Ramos (cell line): ENCODE results near the gene NDUFB8.

ENCODE experiments used
- in situ Hi-C: fragments of 300-500 bp; cut with MboI; formaldehyde crosslinking; loops from one replicate; pipeline ENCODE4 v1.14.3; 2022; ENCODE audit warnings: low sequenced_read_pairs; ENCODE audit not compliant: unreplicated experiment

The NDUFB8 gene

GRCh38 chr10:100508691-100509150 is 20.9 kb downstream of the NDUFB8 start:
- in situ Hi-C loops, result no loop called here

DNA sequence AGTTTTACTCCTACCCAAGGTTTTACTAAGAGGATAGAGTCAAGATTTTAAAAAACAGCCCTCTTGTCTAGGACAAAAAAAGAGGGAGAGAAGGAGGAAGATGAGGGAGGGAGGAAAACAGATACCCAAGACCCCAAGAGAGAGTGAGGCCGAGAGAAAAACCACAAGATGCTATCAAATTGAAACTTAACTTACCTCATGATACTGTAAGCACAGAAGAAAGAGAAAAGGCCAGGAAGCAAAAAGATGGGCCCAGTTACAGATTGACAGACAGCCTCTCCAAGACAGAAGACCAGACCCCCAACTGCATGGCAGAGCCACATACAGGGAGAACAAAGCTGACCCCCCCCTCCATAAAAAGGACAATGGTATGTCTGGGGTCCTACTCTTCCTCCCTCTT is 21.4 kb downstream of the NDUFB8 start:
- in situ Hi-C loops, result no loop called here

DNA sequence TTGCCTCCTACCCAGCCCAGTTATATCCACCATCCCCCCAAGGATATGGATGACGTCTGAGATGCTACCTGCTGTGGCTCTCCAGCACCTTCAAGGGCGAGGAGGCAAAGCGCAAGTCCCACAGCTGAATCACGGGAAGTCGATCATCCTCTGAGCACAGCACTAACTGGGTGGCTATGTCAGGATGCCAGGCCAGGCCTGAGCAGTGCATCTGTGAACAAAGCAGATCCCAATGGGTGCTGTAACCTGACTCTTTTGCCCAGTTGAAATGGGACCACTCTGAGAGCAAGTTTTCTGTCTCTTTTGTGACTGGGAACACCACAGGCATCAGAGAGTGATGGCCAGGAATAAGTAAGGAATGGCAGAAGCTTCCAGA is 22.3 kb downstream of the NDUFB8 start:
- in situ Hi-C loops, result no loop called here

- in situ Hi-C loops, result no loop called here
Observed at GRCh38 chr10:100506596-100507356, 22.9 kb downstream of the NDUFB8 start.

GRCh38 chr10:100505164-100505563 is 24.5 kb downstream of the NDUFB8 start:
- in situ Hi-C loops, result no loop called here

- in situ Hi-C loops, result no loop called here
Observed at GRCh38 chr10:100504096-100504495, 25.6 kb downstream of the NDUFB8 start.

- in situ Hi-C loops, result no loop called here
Observed at GRCh38 chr10:100502926-100503494, 26.7 kb downstream of the NDUFB8 start.

GRCh38 chr10:100501423-100501822 is 28.2 kb downstream of the NDUFB8 start:
- in situ Hi-C loops, result no loop called here

- in situ Hi-C loops, result no loop called here
Observed at GRCh38 chr10:100498059-100498458, 31.6 kb downstream of the NDUFB8 start.

DNA sequence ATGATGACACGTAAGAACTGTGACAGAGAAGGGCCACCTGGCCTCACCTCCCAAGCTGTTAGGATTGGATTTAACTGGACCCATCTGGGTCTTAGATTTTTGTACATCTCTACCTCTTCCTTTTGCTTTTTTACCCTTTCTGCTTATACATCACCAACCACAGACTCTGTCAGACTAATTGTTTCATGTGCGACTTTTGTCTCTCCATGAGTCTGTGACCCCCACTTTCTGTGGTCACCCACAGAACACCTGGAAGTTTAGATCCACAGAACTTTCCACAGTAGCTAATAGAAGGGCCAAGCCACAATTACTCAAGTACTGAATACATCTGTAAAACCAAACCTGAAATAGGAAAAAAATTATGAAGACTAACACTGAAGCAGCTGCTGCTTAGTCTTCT is 33.1 kb downstream of the NDUFB8 start:
- in situ Hi-C loops, result no loop called here

DNA sequence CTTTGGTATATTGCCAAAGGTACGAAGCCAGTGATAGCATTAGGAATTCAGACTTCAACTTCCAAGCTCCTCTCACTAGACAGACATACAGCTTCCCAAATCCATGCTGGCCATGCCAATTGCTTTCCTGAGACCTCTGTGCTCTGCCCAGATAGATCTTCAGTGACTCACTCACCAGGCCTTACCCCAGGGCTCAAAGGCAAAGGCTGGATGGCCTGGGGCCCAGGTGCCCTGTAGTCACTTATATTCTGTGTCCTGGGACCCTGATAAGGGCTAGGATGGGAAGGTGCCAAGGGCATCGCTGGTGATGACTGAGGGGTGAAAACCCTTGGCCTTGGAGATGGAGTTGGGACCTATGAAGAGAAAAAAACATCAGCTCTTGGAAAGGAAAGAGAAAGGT is 39.1 kb downstream of the NDUFB8 start:
- in situ Hi-C loops, result no loop called here

GRCh38 chr10:100489396-100489795 is 40.3 kb downstream of the NDUFB8 start:
- in situ Hi-C loops, result no loop called here

- in situ Hi-C loops, result no loop called here
Observed at GRCh38 chr10:100487529-100487928, 42.1 kb downstream of the NDUFB8 start.

DNA sequence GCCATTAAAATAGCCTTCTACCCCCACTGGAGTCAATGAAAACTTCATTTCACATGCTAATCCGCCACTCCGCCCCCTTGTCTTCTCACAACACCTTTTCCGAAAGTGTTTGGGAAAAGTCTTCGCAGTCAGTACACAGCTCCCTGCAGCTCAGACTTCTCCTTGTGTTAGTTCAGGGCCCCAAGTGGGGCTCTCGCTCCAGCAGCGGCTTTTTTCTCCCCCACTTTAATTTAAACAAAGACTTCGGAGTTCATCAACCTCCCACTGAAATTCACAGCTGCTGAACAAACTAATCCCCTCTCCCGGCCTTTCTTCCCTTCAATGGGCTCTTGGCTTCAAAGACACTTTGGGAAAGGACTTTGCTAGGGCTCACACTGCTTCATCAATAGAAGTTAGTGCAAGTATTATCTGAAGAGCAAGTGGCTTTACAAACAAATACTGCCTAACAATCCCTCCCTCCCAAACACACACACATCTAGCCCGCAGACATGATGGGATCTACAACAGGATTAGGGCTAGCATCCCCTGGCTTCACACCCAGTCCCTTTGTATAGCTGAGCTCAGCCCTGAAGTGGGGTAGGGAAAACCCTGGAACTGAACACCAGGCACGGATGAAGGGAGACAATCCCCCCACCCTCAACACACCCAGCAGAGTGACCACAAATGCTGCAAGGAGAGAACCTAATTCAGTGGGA is 43.7 kb downstream of the NDUFB8 start:
- in situ Hi-C loops, result no loop called here

- in situ Hi-C loops, result no loop called here
Observed at GRCh38 chr10:100485366-100485765, 44.3 kb downstream of the NDUFB8 start.

DNA sequence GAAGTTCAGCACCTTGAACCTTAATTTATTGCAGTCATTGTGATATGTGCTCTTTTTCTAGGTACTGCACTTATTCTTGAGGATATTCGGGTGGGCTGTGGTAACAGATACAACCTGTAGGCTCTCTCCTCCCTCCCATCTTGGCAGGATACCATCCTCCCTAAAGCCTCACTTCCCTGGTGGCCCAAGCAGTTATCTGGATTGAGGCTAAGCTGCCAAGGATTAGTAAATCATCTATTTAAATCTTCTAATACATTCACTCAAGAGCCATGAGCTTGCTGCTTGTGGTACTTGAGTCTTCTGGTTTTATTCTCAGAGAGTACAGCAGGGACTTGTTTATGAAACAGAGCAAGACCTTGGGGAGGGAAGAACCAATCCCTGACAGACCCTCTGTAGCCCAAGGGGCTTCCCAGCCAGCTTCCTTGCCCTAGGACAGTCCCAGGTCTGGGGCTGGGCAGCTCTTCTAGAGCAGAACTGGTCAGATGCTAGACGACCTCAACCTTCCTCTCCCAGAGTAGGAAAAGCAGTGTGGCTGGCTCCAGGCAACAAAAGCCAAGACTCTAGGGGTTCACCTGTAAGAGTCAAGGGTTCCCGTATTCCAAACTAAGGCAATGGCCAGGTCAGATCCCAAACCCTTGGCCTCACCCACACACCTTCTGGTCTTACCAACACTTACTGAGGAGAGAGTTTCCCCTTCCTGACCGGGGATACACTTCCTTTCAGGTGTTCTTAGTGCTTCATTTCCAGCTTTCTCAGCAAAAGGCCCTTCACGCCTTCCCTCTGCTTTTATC is 45.6 kb downstream of the NDUFB8 start:
- in situ Hi-C loops, result no loop called here

- in situ Hi-C loops, result no loop called here
Observed at GRCh38 chr10:100482834-100483185, 46.9 kb downstream of the NDUFB8 start.

DNA sequence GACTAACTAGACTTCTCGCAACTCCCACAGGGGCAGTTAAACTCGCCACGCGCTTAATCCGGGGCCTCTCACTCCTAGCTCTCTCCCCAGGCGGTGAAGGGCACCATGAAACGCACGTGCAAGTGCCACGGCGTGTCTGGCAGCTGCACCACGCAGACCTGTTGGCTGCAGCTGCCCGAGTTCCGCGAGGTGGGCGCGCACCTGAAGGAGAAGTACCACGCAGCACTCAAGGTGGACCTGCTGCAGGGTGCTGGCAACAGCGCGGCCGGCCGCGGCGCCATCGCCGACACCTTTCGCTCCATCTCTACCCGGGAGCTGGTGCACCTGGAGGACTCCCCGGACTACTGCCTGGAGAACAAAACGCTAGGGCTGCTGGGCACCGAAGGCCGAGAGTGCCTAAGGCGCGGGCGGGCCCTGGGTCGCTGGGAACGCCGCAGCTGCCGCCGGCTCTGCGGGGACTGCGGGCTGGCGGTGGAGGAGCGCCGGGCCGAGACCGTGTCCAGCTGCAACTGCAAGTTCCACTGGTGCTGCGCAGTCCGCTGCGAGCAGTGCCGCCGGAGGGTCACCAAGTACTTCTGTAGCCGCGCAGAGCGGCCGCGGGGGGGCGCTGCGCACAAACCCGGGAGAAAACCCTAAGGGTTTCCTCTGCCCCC is 47.4 kb downstream of the NDUFB8 start:
- in situ Hi-C loops, result no loop called here

- in situ Hi-C loops, result no loop called here
Observed at GRCh38 chr10:100481462-100482081, 48.1 kb downstream of the NDUFB8 start.

DNA sequence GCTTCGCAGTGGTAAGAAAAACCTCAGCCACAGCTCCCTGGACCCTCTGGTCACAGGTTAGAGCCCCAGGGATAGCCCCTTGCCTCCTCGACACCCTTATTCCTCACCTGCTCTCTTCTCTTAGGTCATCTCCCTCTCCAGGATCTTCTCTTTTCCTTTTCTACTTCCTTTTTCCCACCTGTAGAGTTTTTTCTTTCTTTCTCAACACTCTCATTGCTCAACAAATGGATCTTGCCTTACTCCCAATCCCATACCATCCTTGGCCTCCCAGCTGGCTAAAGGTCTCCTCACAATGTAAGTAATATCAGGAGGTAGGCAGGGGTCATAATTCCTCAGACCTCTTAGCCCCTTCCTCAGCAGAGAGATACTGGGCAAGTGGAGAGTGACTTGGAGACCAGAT is 49.7 kb downstream of the NDUFB8 start:
- in situ Hi-C loops, result no loop called here
